ENCODE results near the gene SLCO3A1. TPM values are rescaled to one million over a fixed set of nuclear protein-coding genes. Genes with fewer than 3 reads are reported as not detected.

Gene SLCO3A1
- total RNA-seq, 2 experiments from 2014 or later, result 29.5 to 30.4 TPM

DNA sequence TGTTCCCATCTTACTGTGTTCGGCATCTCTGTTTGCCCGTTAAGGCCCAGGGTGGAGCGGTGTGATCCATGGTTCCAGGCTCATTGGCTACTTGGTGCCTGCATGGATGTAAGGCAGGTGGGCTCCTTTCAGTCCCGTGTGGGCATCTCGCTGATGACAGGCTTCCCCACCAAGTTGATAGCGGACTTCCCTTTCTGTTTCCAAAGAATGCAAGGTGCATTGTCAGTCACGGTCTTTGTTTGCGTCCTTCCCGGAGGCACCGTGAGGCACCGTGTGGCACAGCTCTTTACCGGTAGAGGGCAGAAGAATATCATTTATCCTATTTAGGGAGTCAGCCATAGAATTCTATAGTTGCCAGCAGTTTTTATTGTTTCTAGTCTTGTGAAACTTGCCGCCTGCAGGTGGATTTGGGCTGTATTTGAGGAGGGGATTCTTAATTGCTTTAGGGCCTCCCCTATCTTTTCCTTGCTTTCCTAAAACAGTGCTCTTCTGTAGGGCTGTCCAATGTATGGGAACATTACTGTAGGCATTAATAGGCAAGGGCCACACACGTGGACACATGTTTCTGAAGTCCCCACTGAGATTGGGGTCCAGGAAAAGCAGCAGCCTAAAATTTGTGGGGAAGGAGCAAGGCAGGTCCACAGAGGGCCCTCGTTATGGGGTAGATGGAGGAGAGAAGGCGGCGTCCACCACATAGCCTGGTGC lies 244.1 kb downstream of the SLCO3A1 start:
- intact Hi-C loops (cut with DNase I, micrococcal nuclease), result loop anchor here (5.0 kb wide), 2 partner anchors 130 to 615 kb away; no protein-coding TSS in a partner anchor
- DNase-seq (peak in 12 of 14 experiments; percentile 16 to 71 (median 28)), ATAC-seq (ENCODE audit: poor library complexity) (peak; percentile 52)
- Mint-ChIP-seq H3K27me3 (no peaks in the 10 kb centered on the region), H3K27ac (peak overlapping the region; percentile 63), H3K36me3 (ENCODE audit: low read depth) (peaks cover 20% of the 10 kb centered on the region), H3K4me1 (ENCODE audit: low read depth) (peaks cover 64% of the 10 kb centered on the region), H3K4me3 (peak overlapping the region; percentile 40), H3K9me3 (no peaks in the 10 kb centered on the region)
- Histone ChIP-seq H3K4me1 (ENCODE audit: insufficient read depth, low read length) (peaks cover 50% of the 10 kb centered on the region), H3K4me3 (ENCODE audit: low read length) (no peak overlapping the region), H3K27me3 (ENCODE audit: control insufficient read depth in 1 of 2, insufficient read depth in 2 of 2, low read length in 2 of 2) (no peaks in the 10 kb centered on the region), H3K36me3 (ENCODE audit: insufficient read depth, low read length) (peaks cover 3% of the 10 kb centered on the region), H3K27ac (ENCODE audit: low read depth in 1 of 2, low read length in 2 of 2) (no peak overlapping the region), H3K9me3 (ENCODE audit: control insufficient read depth in 1 of 2, insufficient read depth in 1 of 2, low read length in 2 of 2) (no peaks in the 10 kb centered on the region)
- TF ChIP-seq, protein P1, sequence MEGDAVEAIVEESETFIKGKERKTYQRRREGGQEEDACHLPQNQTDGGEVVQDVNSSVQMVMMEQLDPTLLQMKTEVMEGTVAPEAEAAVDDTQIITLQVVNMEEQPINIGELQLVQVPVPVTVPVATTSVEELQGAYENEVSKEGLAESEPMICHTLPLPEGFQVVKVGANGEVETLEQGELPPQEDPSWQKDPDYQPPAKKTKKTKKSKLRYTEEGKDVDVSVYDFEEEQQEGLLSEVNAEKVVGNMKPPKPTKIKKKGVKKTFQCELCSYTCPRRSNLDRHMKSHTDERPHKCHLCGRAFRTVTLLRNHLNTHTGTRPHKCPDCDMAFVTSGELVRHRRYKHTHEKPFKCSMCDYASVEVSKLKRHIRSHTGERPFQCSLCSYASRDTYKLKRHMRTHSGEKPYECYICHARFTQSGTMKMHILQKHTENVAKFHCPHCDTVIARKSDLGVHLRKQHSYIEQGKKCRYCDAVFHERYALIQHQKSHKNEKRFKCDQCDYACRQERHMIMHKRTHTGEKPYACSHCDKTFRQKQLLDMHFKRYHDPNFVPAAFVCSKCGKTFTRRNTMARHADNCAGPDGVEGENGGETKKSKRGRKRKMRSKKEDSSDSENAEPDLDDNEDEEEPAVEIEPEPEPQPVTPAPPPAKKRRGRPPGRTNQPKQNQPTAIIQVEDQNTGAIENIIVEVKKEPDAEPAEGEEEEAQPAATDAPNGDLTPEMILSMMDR (IDR thresholded peaks at IDR 0.05), result peak; percentile 51
- POLR2A ChIA-PET, result no interaction called here
- CTCF ChIA-PET, result interaction anchor here (1.4 kb wide), 1 partner anchor 617 kb away, joined by 4 read pairs; no protein-coding TSS in a partner anchor

DNA sequence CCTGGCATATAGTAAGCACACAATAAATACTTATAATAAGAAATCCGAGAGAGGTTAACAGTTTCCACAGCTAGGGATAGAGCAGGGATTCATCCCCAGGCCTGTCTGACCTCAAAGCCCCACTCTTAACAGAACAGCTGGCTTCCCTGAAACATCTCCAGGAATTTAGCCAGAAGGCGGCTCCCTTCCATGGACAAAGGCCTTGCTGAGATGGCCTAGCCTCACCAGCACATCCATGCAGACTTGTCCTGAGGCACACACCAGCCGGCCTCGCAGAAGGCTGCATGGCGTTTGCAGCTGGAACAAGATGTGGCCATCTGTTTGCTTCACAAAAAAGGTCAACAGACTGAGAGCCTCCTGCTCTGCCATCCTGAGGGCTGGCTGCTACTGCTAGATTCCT lies 245.4 kb downstream of the SLCO3A1 start:
- no peak overlapping the region for H3K4me3 ChIP-seq (ENCODE audit: low read length)
- H3K4me1 ChIP-seq (ENCODE audit: insufficient read depth, low read length), result peaks cover 47% of the 10 kb centered on the region
- H3K4me3 Mint-ChIP-seq, result no peak overlapping the region
- H3K27ac Mint-ChIP-seq, result no peak overlapping the region
- ChIA-PET POLR2A (no interaction called here), CTCF (no interaction called here)
- H3K4me1 Mint-ChIP-seq (ENCODE audit: low read depth), result peaks cover 58% of the 10 kb centered on the region
- H3K27me3 Mint-ChIP-seq, result no peaks in the 10 kb centered on the region
- no peak overlapping the region for H3K27ac ChIP-seq (ENCODE audit: low read depth in 1 of 2, low read length in 2 of 2)
- peaks cover 3% of the 10 kb centered on the region for H3K36me3 ChIP-seq (ENCODE audit: insufficient read depth, low read length)
- ATAC-seq (ENCODE audit: poor library complexity) (no peak), DNase-seq (no peak)
- H3K9me3 ChIP-seq (ENCODE audit: control insufficient read depth in 1 of 2, insufficient read depth in 1 of 2, low read length in 2 of 2), result no peaks in the 10 kb centered on the region
- no peaks in the 10 kb centered on the region for H3K27me3 ChIP-seq (ENCODE audit: control insufficient read depth in 1 of 2, insufficient read depth in 2 of 2, low read length in 2 of 2)
- no peaks in the 10 kb centered on the region for H3K9me3 Mint-ChIP-seq
- TF ChIP-seq, protein P1 (IDR thresholded peaks at IDR 0.05), result no peak
- intact Hi-C loops (cut with DNase I, micrococcal nuclease), result loop anchor here (5.0 kb wide), 2 partner anchors 128 to 613 kb away; no protein-coding TSS in a partner anchor
- H3K36me3 Mint-ChIP-seq (ENCODE audit: low read depth), result peaks cover 20% of the 10 kb centered on the region

DNA sequence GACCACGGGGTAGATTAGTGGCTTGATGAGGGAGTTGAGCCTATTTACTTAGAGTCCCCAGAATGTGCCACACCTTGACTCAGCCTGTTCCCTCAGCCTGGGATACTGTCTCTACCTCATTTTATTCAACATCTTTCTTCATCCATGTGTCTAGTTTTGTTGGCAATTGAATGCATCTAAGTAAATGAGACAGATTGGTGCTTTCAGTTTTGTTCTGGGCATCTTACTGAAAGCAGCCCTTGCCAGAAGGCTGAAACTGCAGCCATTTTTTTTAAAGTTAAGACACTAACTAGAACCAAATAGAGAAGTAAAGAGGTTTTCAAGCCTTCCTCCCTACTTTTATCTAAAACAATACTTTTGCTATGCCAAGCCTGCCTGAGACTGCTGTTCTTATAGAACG lies 246.8 kb downstream of the SLCO3A1 start:
- no peak overlapping the region for H3K4me3 ChIP-seq (ENCODE audit: low read length)
- no peaks in the 10 kb centered on the region for H3K9me3 ChIP-seq (ENCODE audit: control insufficient read depth in 1 of 2, insufficient read depth in 1 of 2, low read length in 2 of 2)
- H3K27me3 ChIP-seq (ENCODE audit: control insufficient read depth in 1 of 2, insufficient read depth in 2 of 2, low read length in 2 of 2), result no peaks in the 10 kb centered on the region
- Mint-ChIP-seq H3K27ac (no peak overlapping the region), H3K27me3 (no peaks in the 10 kb centered on the region), H3K4me1 (ENCODE audit: low read depth) (peaks cover 50% of the 10 kb centered on the region), H3K36me3 (ENCODE audit: low read depth) (peaks cover 16% of the 10 kb centered on the region), H3K9me3 (no peaks in the 10 kb centered on the region), H3K4me3 (no peak overlapping the region)
- ATAC-seq (ENCODE audit: poor library complexity) (no peak), DNase-seq (no peak)
- intact Hi-C loops (cut with DNase I, micrococcal nuclease), result no loop called here
- no peak overlapping the region for H3K27ac ChIP-seq (ENCODE audit: low read depth in 1 of 2, low read length in 2 of 2)
- ChIA-PET CTCF (no interaction called here), POLR2A (no interaction called here)
- peaks cover 14% of the 10 kb centered on the region for H3K36me3 ChIP-seq (ENCODE audit: insufficient read depth, low read length)
- peaks cover 41% of the 10 kb centered on the region for H3K4me1 ChIP-seq (ENCODE audit: insufficient read depth, low read length)
- TF ChIP-seq, protein P1 (IDR thresholded peaks at IDR 0.05), result no peak

Measured in CD4-positive, alpha-beta T cell (primary cell).